Caco-2 (cell line): ENCODE measurements around the gene FUBP1. TPM values are rescaled to one million over a fixed set of nuclear protein-coding genes. Genes with fewer than 3 reads are reported as not detected.

Experiments used
- BruUV-seq: library from RNA; stranded (reverse); fragments of 400-500 nt; replicated peaks from 2 replicates; lab custom pipeline; 2021; lab: Mats Ljungman, UMichigan
- CTCF ChIA-PET: fragments of 300-600 bp; sonication (Branson Sonifier 250); formaldehyde crosslinking; loops from one replicate; lab custom pipeline; 2022; ENCODE audit warnings: antibody characterized with exemption; lab: Charles Lee
- POLR2A ChIA-PET: fragments of 300-600 bp; sonication (Branson Sonifier 250); formaldehyde crosslinking; loops from one replicate; lab custom pipeline; 2022; ENCODE audit warnings: antibody characterized with exemption; lab: Charles Lee
- DNase-seq, 2 experiments: peaks; one replicate each; pipeline versions ENCODE4 v3.0.0 to v3.0.0-alpha.2; 2020 to 2022
- H3K27me3 ChIP-seq: replicated peaks from 2 replicates; pipeline ENCODE4 v1.6.0; 2011; ENCODE audit warnings: low read length; ENCODE audit not compliant: control insufficient read depth, insufficient read depth
- H3K36me3 ChIP-seq: 2 replicates; pipeline ENCODE4 v1.5.1; 2011; ENCODE audit warnings: low read length; ENCODE audit not compliant: control insufficient read depth, insufficient read depth
- H3K4me1 ChIP-seq: fragments of 250-450 bp; sonication (Bioruptor Pico); 2 replicates; pipeline ENCODE4 v1.5.1; 2020; ENCODE audit warnings: mild to moderate bottlenecking
- H3K4me3 ChIP-seq: 2 replicates; pipeline ENCODE4 v1.5.1; 2011; ENCODE audit warnings: low read depth, mild to moderate bottlenecking, control low read depth, low read length
- H3K9me3 ChIP-seq: fragments of 250-450 bp; sonication (Bioruptor Pico); 2 replicates; pipeline ENCODE4 v1.5.1; 2020; ENCODE audit warnings: mild to moderate bottlenecking, moderate library complexity
- H3K27ac Mint-ChIP-seq: one replicate; pipeline ENCODE4 v1.8.0; 2022; ENCODE audit warnings: mixed read lengths; ENCODE audit not compliant: unreplicated experiment
- H3K27me3 Mint-ChIP-seq: one replicate; pipeline ENCODE4 v1.8.0; 2022; ENCODE audit warnings: mixed read lengths; ENCODE audit not compliant: insufficient read depth, unreplicated experiment
- H3K36me3 Mint-ChIP-seq: one replicate; pipeline ENCODE4 v1.8.0; 2022; ENCODE audit warnings: mild to moderate bottlenecking, mixed read lengths; ENCODE audit not compliant: insufficient read depth, unreplicated experiment
- H3K4me1 Mint-ChIP-seq: one replicate; pipeline ENCODE4 v1.8.0; 2022; ENCODE audit warnings: low read depth, mixed read lengths; ENCODE audit not compliant: unreplicated experiment
- H3K4me3 Mint-ChIP-seq: one replicate; pipeline ENCODE4 v1.8.0; 2022; ENCODE audit warnings: mild to moderate bottlenecking, moderate library complexity, mixed read lengths; ENCODE audit not compliant: unreplicated experiment
- H3K9me3 Mint-ChIP-seq: one replicate; pipeline ENCODE4 v1.8.0; 2022; ENCODE audit warnings: mixed read lengths; ENCODE audit not compliant: unreplicated experiment
- intact Hi-C: fragments of 100-400 bp; cut with micrococcal nuclease; formaldehyde crosslinking; loops from one replicate; pipeline ENCODE4 v1.10.0; 2022; ENCODE audit not compliant: unreplicated experiment
- total RNA-seq: library from RNA; stranded (reverse); gene quantifications from 2 replicates; pipeline ENCODE4 v1.2.3, GENCODE V29; 2022
- TF ChIP-seq, protein P1 (sequence below), 2 experiments: fragments of 200-600 bp in 1 of 2; IDR thresholded peaks; 1 replicate in 1 of 2; 2 replicates in 1 of 2; pipeline versions ENCODE4 v1.5.1 to v1.8.0; 2011 to 2022; ENCODE audit warnings: antibody characterized with exemption in 1 of 2, control low read depth in 1 of 2, inconsistent platforms in 1 of 2, low read depth in 1 of 2, low read length in 1 of 2, mild to moderate bottlenecking in 1 of 2, moderate library complexity in 1 of 2; ENCODE audit not compliant: insufficient read depth in 1 of 2, severe bottlenecking in 1 of 2, unreplicated experiment in 1 of 2

The FUBP1 gene
- total RNA-seq, 1 experiment from 2014 or later, result 90.1 TPM

DNA sequence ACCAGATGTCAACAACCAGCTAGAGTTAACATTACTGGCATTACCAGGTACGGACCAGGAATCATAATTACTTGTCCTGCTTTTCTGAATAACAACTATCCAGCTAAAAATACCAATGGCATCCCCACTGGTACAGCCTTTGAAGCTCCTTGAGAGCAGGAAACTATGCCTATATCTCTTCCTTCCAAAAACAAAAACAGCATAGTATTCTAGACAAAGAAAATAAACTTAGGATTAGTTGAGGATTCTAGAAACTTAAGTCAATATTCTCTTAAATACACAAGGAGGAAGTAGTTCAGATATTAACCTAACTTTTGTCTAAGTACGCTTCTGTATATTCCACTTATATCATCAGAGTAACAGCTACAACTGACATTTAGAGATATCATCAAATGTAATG is 3.0 kb downstream of the FUBP1 start:
- no peaks in the 10 kb centered on the region for H3K27me3 ChIP-seq
- H3K27ac Mint-ChIP-seq, result no peak overlapping the region
- H3K4me3 ChIP-seq, result no peak overlapping the region
- ChIA-PET CTCF (no interaction called here), POLR2A (no interaction called here)
- peaks cover 9% of the 10 kb centered on the region; the same call in 1 of the 2 replicates for H3K4me1 ChIP-seq
- TF ChIP-seq, protein P1, sequence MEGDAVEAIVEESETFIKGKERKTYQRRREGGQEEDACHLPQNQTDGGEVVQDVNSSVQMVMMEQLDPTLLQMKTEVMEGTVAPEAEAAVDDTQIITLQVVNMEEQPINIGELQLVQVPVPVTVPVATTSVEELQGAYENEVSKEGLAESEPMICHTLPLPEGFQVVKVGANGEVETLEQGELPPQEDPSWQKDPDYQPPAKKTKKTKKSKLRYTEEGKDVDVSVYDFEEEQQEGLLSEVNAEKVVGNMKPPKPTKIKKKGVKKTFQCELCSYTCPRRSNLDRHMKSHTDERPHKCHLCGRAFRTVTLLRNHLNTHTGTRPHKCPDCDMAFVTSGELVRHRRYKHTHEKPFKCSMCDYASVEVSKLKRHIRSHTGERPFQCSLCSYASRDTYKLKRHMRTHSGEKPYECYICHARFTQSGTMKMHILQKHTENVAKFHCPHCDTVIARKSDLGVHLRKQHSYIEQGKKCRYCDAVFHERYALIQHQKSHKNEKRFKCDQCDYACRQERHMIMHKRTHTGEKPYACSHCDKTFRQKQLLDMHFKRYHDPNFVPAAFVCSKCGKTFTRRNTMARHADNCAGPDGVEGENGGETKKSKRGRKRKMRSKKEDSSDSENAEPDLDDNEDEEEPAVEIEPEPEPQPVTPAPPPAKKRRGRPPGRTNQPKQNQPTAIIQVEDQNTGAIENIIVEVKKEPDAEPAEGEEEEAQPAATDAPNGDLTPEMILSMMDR (IDR thresholded peaks at IDR 0.05; ENCODE audit: insufficient read depth in 1 of 2, low read depth in 1 of 2, low read length in 1 of 2, severe bottlenecking in 1 of 2, unreplicated experiment in 1 of 2), result no peak
- peak overlapping the region; percentile 40 for H3K4me3 Mint-ChIP-seq
- H3K36me3 Mint-ChIP-seq, result peaks cover 50% of the 10 kb centered on the region
- H3K9me3 Mint-ChIP-seq, result no peaks in the 10 kb centered on the region
- H3K9me3 ChIP-seq, result no peaks in the 10 kb centered on the region
- no peaks in the 10 kb centered on the region for H3K4me1 Mint-ChIP-seq
- DNase-seq, result no peak
- no TSS peak for BruUV-seq
- no peaks in the 10 kb centered on the region for H3K27me3 Mint-ChIP-seq
- no peaks in the 10 kb centered on the region for H3K36me3 ChIP-seq
- intact Hi-C loops, result loop anchor here (5.0 kb wide), 1 partner anchor 71 kb away; the partner anchor contains the start of gene GIPC2

DNA sequence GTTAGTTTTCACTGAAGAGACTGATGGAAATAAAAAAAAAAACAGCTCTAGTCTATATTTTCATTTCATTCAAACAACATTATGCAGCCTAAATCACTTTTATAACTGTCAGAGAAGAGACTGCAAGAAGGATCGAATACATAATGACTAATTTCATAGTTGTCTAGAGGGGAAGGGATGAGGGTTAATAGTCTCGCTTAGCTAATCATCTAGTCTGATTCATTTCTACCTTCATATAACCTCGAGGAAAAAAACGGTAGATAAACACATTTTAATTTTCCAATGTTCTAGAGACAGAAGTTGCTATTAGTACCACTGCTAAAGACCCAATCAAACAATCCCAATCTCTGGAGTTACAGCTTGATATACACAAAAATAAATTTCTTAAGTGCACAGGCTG is 3.5 kb downstream of the FUBP1 start:
- ChIA-PET POLR2A (no interaction called here), CTCF (no interaction called here)
- Mint-ChIP-seq H3K9me3 (no peaks in the 10 kb centered on the region), H3K27me3 (no peaks in the 10 kb centered on the region), H3K4me3 (no peak overlapping the region), H3K4me1 (no peaks in the 10 kb centered on the region), H3K27ac (no peak overlapping the region), H3K36me3 (peaks cover 52% of the 10 kb centered on the region)
- intact Hi-C loops, result loop anchor here (5.0 kb wide), 1 partner anchor 72 kb away; the partner anchor contains the start of gene GIPC2
- H3K4me3 ChIP-seq, result no peak overlapping the region
- TF ChIP-seq, protein P1 (IDR thresholded peaks at IDR 0.05; ENCODE audit: insufficient read depth in 1 of 2, low read depth in 1 of 2, low read length in 1 of 2, severe bottlenecking in 1 of 2, unreplicated experiment in 1 of 2), result no peak
- no peak for DNase-seq
- BruUV-seq, result no TSS peak
- peaks cover 9% of the 10 kb centered on the region; the same call in 1 of the 2 replicates for H3K4me1 ChIP-seq
- no peaks in the 10 kb centered on the region for H3K9me3 ChIP-seq
- no peaks in the 10 kb centered on the region for H3K36me3 ChIP-seq
- no peaks in the 10 kb centered on the region for H3K27me3 ChIP-seq

DNA sequence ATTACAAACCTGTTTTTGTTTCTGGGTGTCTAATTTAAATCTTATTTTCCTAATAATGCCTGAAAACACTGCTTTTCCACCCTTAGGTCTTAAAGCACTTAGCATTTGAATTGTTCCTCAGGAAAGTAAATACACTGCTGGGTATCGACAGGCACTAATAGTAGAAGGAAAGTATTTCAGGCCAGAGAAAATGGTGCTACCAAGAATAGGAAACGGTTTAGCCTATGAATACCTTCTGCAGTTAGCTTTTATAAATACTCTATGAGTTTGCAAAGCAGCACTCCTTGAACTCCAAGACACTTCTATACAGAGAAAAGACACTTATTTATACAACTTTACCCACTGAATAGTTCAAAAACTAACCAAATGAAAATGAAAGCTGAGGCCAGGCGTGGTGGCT is 6.8 kb downstream of the FUBP1 start:
- intact Hi-C loops, result no loop called here
- H3K9me3 Mint-ChIP-seq, result no peaks in the 10 kb centered on the region
- Histone ChIP-seq H3K36me3 (no peaks in the 10 kb centered on the region), H3K27me3 (no peaks in the 10 kb centered on the region), H3K4me1 (peaks cover 8% of the 10 kb centered on the region; the same call in 1 of the 2 replicates), H3K9me3 (no peaks in the 10 kb centered on the region), H3K4me3 (no peak overlapping the region)
- DNase-seq, result no peak
- H3K4me3 Mint-ChIP-seq, result no peak overlapping the region
- CTCF ChIA-PET, result no interaction called here
- TF ChIP-seq, protein P1 (IDR thresholded peaks at IDR 0.05; ENCODE audit: insufficient read depth in 1 of 2, low read depth in 1 of 2, low read length in 1 of 2, severe bottlenecking in 1 of 2, unreplicated experiment in 1 of 2), result no peak
- no peaks in the 10 kb centered on the region for H3K27me3 Mint-ChIP-seq
- no TSS peak for BruUV-seq
- peaks cover 76% of the 10 kb centered on the region for H3K36me3 Mint-ChIP-seq
- no peak overlapping the region for H3K27ac Mint-ChIP-seq
- POLR2A ChIA-PET, result no interaction called here
- no peaks in the 10 kb centered on the region for H3K4me1 Mint-ChIP-seq
